Right renal cortex interstitium (tissue), 3 donors: Measurements from ENCODE around the gene TELO2. TPM values are rescaled to one million over a fixed set of nuclear protein-coding genes. Genes with fewer than 3 reads are reported as not detected.
"Not testable (repeated sequence)": the region's sequence is repeated elsewhere in the genome, so short reads cannot be mapped to it uniquely, and the experiment has no call there.

Experiments used
- DNase-seq, 3 donors: peaks; one replicate each; pipeline ENCODE4 v3.0.0-alpha.2; 2013; ENCODE audit warnings: low read depth in 3 of 3, low spot score in 2 of 3
- polyA plus RNA-seq, 3 donors: library from polyadenylated mRNA; unstranded; fragments of 120-200 nt; gene quantifications; one replicate each; pipeline ENCODE4 v1.2.1, GENCODE V29; 2013; ENCODE audit not compliant: insufficient read length in 3 of 3

Gene TELO2
- polyA plus RNA-seq, 3 donors = 23.2 to 29.3 (median 26.1) TPM

- peak in 2 of 3 donors; percentile 64 to 71 for DNase-seq
Observed at GRCh38 chr16:1474796-1475551, 18.2 kb upstream of the TELO2 start, which contains the start of gene CLCN7. TSS of gene CLCN7 (minus strand) at chr16:1475028. CDS start at chr16:1474974, 54 bp downstream.

- no peak for DNase-seq
Observed at GRCh38 chr16:1475552-1476114, 17.5 kb upstream of the TELO2 start.

GRCh38 chr16:1477033-1477432 is 16.1 kb upstream of the TELO2 start:
- DNase-seq = no peak

GRCh38 chr16:1478937-1479336 is 14.2 kb upstream of the TELO2 start:
- not testable (repeated sequence) for DNase-seq

- no peak for DNase-seq
Observed at GRCh38 chr16:1481906-1482835, 11.0 kb upstream of the TELO2 start.

- no peak for DNase-seq
Observed at GRCh38 chr16:1485847-1486496, 7.2 kb upstream of the TELO2 start.

GRCh38 chr16:1486551-1487390 is 6.4 kb upstream of the TELO2 start:
- DNase-seq = no peak

GRCh38 chr16:1487395-1488053 is 5.6 kb upstream of the TELO2 start:
- no peak for DNase-seq

- DNase-seq = no peak
Observed at GRCh38 chr16:1488054-1488601, 5.0 kb upstream of the TELO2 start.

GRCh38 chr16:1488619-1489018 is 4.5 kb upstream of the TELO2 start, which contains the start of gene PTX4:
TSS of gene PTX4 (minus strand) at chr16:1488944. CDS start at chr16:1488909, 35 bp downstream.
- no peak for DNase-seq

- no peak for DNase-seq
Observed at GRCh38 chr16:1489077-1489476, 4.1 kb upstream of the TELO2 start.

- no peak for DNase-seq
Observed at GRCh38 chr16:1491327-1491726, 1.8 kb upstream of the TELO2 start.

GRCh38 chr16:1492082-1492922 is 858 bp upstream of the TELO2 start:
- no peak for DNase-seq

- DNase-seq = no peak
Observed at GRCh38 chr16:1493746-1494094, 560 bp downstream of the TELO2 start.

GRCh38 chr16:1494129-1494640 is 1.0 kb downstream of the TELO2 start:
- DNase-seq = no peak

GRCh38 chr16:1494711-1495110 is 1.6 kb downstream of the TELO2 start:
- DNase-seq = no peak

- no peak for DNase-seq
Observed at GRCh38 chr16:1495211-1495888, 2.2 kb downstream of the TELO2 start.
